Loucy (cell line): ENCODE results near the gene CLCN2.

Experiments used
- EZH2phosphoT487 ChIP-seq: fragments of 200-600 bp; IDR thresholded peaks from 2 replicates; pipeline ENCODE4 v1.6.1; 2018; ENCODE audit warnings: antibody characterized with exemption, mild to moderate bottlenecking, moderate library complexity, borderline replicate concordance
- TF ChIP-seq, protein P1 (sequence below): fragments of 200-600 bp; sonication (generic); conservative IDR thresholded peaks from 2 replicates; pipeline ENCODE4 v1.5.1; 2014; ENCODE audit warnings: mild to moderate bottlenecking, antibody characterized with exemption, low read length

- TF ChIP-seq, protein P1, sequence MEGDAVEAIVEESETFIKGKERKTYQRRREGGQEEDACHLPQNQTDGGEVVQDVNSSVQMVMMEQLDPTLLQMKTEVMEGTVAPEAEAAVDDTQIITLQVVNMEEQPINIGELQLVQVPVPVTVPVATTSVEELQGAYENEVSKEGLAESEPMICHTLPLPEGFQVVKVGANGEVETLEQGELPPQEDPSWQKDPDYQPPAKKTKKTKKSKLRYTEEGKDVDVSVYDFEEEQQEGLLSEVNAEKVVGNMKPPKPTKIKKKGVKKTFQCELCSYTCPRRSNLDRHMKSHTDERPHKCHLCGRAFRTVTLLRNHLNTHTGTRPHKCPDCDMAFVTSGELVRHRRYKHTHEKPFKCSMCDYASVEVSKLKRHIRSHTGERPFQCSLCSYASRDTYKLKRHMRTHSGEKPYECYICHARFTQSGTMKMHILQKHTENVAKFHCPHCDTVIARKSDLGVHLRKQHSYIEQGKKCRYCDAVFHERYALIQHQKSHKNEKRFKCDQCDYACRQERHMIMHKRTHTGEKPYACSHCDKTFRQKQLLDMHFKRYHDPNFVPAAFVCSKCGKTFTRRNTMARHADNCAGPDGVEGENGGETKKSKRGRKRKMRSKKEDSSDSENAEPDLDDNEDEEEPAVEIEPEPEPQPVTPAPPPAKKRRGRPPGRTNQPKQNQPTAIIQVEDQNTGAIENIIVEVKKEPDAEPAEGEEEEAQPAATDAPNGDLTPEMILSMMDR, result no peak
- no peak for TF ChIP-seq EZH2phosphoT487
Measured at GRCh38 chr3:184333190-184333589, 28.2 kb downstream of the CLCN2 start.
